ENCODE measurements around the gene RMDN2.
A peak's percentile ranks its signal among the peaks of the same experiment; 100 is the strongest.

RMDN2 gene

DNA sequence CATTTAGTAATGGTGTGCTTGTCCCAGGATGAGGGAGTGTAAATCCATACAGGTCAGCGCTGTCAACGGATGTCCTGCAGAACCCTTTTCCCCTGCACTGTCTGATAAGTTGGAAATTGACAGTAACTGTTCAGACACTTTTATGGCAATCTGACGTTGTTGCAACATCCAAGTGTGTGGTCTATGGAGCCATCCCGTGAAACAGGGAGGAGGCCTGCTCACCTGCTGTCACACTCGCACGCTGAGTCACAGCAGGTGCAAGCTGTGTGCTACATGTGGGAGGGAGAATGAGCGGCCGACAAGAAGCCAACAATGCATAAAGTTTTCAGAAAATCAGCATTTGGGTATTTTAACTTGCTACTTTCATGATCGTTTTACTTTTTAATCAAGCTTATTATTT is 43.7 kb upstream of the RMDN2 start:
- DNase-seq (ENCODE audit: low spot score): no peak

DNA sequence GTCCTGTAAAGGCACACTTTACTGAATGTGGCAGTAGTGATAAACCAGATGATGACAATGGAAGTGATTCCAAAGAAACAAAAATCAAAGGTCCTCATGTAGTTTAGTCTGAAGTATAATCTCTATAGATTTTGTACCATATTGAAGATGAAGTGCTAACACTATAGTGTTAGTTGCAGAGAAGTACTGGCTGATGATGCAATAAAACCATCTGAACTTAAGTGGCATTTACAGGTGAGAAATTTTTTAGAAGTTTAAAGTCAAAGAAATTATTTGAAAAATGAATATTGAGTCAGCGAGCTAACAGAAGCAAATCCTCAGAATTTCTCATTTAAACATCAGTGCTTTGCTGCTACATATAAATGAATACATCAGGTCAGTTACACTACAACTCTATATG is 43.1 kb upstream of the RMDN2 start:
- no peak overlapping the region for H3K27ac ChIP-seq
- H3K4me3 ChIP-seq: no peak overlapping the region
- TF ChIP-seq, protein P1, sequence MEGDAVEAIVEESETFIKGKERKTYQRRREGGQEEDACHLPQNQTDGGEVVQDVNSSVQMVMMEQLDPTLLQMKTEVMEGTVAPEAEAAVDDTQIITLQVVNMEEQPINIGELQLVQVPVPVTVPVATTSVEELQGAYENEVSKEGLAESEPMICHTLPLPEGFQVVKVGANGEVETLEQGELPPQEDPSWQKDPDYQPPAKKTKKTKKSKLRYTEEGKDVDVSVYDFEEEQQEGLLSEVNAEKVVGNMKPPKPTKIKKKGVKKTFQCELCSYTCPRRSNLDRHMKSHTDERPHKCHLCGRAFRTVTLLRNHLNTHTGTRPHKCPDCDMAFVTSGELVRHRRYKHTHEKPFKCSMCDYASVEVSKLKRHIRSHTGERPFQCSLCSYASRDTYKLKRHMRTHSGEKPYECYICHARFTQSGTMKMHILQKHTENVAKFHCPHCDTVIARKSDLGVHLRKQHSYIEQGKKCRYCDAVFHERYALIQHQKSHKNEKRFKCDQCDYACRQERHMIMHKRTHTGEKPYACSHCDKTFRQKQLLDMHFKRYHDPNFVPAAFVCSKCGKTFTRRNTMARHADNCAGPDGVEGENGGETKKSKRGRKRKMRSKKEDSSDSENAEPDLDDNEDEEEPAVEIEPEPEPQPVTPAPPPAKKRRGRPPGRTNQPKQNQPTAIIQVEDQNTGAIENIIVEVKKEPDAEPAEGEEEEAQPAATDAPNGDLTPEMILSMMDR (IDR thresholded peaks at IDR 0.05): no peak
- DNase-seq (ENCODE audit: low spot score): no peak

More for the DNA sequence above, 43.7 kb upstream of the RMDN2 start:
- TF ChIP-seq, protein P1 (IDR thresholded peaks at IDR 0.05): no peak
- H3K27ac ChIP-seq: no peak overlapping the region
- H3K4me3 ChIP-seq: no peak overlapping the region

DNA sequence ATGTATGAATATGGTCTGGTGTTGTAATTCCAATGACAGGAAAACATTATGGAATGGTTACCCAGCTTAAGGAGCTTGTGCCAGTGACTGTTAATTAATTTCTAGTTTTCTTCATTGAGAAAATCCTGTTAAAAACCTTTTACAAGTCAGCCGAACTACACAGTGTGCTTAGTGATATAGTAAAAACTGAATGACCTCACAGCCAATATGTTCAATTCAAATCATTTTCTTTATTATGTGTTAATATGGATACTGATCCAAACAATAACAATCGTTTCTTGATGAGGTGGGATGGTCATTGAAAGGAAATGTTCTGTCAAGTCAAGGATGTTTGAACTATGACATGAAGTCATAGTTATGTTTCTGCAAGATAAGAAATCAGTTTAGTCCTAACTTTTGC is 41.6 kb upstream of the RMDN2 start:
- no peak overlapping the region for H3K27ac ChIP-seq
- DNase-seq (ENCODE audit: low spot score): no peak
- no peak overlapping the region for H3K4me3 ChIP-seq
- TF ChIP-seq, protein P1 (IDR thresholded peaks at IDR 0.05): no peak

DNA sequence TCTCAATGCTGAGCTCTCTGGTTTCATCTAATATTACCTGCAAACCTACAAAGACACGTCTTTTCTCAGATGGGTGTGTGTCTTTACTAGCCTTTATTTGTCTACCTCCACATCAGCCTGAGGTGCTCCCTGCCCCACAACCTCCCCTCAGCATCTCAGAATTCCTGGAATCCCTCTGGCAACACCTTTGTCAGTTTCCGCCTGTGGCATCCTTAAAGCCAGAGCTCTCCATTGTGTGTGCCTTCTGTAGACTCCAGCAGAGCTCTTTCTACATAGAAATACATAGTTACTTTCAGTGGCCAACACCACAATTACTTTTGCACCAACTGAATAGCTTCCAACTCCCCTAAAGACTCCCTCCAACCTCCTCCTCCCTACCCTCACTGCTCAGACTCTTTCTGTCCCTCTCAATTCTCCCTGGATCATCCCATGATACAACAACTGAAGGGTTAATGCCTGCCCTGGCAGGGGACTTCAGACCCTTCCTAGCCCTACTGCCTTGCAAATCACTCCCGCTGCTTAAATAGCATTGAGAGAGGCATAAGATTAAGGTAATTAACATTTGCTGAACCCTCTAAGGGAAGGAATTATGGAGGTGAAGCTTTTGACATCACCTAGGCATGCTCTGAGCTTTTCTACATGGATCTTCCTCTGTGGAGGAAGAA is 39.6 kb upstream of the RMDN2 start:
- TF ChIP-seq, protein P1 (IDR thresholded peaks at IDR 0.05): no peak
- DNase-seq (ENCODE audit: low spot score): no peak
- no peak overlapping the region for H3K4me3 ChIP-seq
- H3K27ac ChIP-seq: no peak overlapping the region

DNA sequence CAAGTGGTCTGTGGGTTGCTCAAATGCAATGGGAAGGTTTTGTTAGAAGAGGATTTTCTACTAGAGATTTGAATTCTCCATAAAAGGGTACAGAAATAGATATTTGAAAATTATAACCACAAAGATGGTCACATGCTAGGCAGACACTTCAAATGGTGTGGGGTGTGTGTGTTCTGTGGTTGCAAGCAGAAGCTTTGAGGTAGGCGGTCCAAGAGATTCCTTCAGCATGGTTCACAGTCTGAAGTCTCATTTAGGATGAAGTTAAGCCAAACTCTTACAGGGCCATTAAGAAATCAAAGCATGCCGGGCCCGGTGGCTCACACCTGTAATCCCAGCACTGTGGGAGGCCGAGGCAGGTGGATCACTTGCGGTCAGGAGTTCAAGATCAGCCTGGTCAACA is 38.3 kb upstream of the RMDN2 start:
- H3K27ac ChIP-seq: no peak overlapping the region
- no peak for DNase-seq (ENCODE audit: low spot score)
- TF ChIP-seq, protein P1 (IDR thresholded peaks at IDR 0.05): no peak
- H3K4me3 ChIP-seq: no peak overlapping the region

DNA sequence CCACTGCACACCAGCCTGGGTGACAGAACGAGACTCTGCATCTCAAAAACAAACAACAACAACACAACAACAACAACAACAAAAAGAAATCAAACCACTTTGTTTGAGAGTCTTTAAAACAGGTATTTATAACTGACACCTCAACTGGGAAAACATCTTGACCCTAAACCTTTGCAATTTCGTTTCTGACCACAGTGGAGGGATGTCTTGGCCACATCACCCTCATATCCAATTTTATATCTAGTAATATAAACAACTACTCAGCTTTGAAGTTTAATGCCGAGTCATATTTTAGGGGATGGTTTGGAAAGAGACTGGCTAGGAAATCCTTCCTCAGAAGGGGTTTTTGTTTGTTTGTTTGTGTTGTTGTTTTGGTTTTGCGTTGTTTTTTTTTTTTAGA is 37.8 kb upstream of the RMDN2 start:
- H3K4me3 ChIP-seq: no peak overlapping the region
- H3K27ac ChIP-seq: no peak overlapping the region
- TF ChIP-seq, protein P1 (IDR thresholded peaks at IDR 0.05): no peak
- DNase-seq (ENCODE audit: low spot score): no peak

DNA sequence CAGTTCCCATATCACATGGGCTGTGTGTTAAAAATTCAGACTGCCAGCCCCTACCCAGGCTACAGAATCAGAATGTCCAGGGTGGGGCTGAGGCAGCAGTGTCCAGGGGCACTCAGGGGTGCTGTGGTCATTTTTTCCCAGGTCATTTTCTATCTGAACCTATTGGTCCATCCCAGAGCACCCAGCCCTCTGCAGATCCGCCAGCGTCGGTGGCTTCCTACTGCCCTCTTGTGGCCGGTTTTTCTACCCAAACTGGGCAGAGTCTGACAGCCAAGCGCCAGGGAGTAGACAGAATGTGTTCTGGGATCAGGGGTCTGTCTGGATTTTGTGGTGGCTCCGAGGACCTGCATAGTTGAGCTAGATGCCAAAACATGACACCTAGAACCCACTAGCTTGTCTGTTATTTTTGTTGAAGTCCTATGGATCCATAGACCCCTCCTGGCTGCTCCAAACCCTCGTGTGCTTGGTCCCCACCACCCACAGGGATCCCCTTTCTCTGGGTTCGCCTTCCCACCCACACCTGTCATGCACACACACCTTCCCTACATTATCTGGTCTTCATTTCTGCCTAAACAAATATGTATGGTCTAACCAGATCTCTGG is 34.1 kb upstream of the RMDN2 start:
- TF ChIP-seq, protein P1 (IDR thresholded peaks at IDR 0.05): peak; percentile 73
- no peak for DNase-seq (ENCODE audit: low spot score)

More for the DNA sequence above, 34.1 kb upstream of the RMDN2 start:
- Histone ChIP-seq H3K27ac (no peak overlapping the region), H3K4me3 (no peak overlapping the region)
